ENCODE results near the gene PDF.

DNA sequence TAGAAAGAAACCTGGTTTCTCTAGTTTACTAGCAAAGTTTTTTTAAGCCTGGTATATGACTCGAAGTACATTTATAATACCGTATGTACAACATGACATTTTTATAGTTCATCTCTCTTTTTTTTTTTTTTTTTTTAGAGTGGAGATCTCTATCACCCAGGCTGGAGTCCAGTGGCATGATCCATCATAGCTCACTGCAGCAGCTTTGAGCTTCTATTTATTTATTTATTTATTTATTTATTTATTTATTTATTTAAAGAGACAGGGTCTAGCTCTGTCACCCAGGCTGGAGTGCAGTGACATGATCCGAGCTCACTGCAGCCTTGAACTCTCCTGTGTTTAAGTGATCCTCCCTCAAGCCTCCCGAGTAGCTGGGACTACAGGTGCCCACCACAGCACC, 45.1 kb downstream of the PDF start:
- TF ChIP-seq, protein P1, sequence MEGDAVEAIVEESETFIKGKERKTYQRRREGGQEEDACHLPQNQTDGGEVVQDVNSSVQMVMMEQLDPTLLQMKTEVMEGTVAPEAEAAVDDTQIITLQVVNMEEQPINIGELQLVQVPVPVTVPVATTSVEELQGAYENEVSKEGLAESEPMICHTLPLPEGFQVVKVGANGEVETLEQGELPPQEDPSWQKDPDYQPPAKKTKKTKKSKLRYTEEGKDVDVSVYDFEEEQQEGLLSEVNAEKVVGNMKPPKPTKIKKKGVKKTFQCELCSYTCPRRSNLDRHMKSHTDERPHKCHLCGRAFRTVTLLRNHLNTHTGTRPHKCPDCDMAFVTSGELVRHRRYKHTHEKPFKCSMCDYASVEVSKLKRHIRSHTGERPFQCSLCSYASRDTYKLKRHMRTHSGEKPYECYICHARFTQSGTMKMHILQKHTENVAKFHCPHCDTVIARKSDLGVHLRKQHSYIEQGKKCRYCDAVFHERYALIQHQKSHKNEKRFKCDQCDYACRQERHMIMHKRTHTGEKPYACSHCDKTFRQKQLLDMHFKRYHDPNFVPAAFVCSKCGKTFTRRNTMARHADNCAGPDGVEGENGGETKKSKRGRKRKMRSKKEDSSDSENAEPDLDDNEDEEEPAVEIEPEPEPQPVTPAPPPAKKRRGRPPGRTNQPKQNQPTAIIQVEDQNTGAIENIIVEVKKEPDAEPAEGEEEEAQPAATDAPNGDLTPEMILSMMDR (IDR thresholded peaks at IDR 0.05; ENCODE audit: extremely low read depth in 1 of 2, insufficient read depth in 1 of 2, low read depth in 1 of 2, low read length in 2 of 2), result no peak
- TF ChIP-seq POLR2AphosphoS5 (IDR thresholded peaks at IDR 0.05; ENCODE audit: insufficient read depth, low read depth, low read length), result no peak
- TF ChIP-seq POLR2A (IDR thresholded peaks at IDR 0.05; ENCODE audit: low read depth, low read length), result no peak
- TF ChIP-seq FOS (IDR thresholded peaks at IDR 0.05; ENCODE audit: borderline replicate concordance, insufficient read depth, low read length), result no peak
